NOMO-1 (cell line): Measurements from ENCODE around the gene KCNJ5.

Source experiments
- DNase-seq, 2 experiments: peaks; one replicate each; lab custom pipeline; 2025; ENCODE audit not compliant: unreplicated experiment in 2 of 2; lab: John Stamatoyannopoulos, UW

KCNJ5 gene

DNA sequence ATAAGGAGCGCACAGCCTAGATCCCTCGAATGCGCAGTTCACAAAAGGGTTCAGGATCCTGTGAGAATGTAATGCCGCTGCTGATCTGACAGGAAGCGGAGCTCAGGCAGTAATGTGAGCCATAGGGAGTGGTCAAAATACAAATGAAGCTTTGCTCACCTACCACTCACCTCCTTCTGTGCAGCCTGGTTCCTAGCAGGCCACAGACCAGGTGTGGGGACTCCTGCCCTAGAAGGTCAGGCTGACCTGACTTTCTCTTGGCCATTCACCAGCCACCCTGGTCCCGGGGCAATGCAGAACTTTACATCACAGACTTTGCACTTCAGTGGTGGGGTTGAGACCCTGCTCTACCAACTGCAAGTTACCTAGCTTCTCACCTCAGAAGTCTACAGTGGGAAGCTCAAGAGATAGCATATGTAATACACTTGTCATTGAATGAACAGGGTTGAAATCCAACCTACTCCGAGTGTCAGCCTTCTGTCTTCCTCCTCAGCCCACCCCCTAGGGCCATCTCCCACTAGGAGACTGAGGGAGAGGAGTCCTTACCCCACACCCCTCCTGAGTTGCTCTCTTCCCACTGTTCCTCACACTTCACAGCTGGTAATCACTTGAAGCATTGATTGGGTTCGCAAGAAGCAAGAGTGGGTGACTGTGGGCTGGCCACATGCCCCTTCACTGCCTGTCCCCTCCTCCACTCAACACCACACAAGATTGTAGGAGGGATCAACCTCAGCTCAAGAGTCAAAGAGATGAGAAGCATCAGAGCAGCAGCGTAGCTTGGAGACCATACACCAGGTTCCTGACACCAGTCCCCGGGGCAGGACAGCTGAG, 22.1 kb upstream of the KCNJ5 start:
- peak; percentile 11 to 42 for DNase-seq

DNA sequence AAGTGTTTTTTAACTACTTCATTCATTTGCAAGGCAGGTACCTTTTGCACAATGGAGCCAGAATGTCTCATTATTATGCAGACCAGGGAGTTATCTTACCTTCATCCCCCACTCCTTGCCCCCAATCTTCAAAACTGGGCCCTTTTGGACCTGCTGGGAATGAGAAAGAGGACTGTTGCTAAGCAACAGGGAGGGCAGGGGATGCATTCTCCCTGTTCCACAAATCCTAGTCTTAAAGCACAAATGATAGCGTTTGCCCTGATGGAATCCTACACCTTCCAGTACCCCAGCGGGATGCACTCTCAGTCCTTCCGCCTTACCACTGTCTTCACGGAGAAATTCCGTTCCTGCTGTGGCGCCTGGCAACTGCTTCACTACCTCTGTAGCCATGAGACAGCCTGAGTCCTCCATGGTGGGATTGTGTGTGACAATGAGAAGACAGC, 20.0 kb upstream of the KCNJ5 start:
- no peak for DNase-seq

DNA sequence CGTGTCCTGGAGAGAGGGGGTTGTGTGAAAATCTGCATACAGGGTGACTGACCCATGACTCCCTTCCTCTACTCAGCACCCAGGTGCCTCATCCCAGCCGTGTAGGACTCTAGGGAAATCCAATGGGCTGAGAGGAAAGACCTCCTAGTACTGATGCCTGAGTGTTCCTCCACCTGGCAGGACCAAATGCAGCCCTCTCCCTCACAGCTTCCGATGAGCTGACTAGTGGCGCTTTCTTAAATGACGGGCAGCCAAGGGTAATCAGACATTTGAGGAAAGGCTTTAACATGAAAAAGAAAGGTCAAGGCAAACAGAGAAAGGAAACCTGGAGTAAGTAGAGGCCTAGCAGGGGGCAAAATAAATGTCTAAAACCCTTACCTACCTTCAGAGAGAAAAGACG, 19.1 kb upstream of the KCNJ5 start:
- DNase-seq: no peak

DNA sequence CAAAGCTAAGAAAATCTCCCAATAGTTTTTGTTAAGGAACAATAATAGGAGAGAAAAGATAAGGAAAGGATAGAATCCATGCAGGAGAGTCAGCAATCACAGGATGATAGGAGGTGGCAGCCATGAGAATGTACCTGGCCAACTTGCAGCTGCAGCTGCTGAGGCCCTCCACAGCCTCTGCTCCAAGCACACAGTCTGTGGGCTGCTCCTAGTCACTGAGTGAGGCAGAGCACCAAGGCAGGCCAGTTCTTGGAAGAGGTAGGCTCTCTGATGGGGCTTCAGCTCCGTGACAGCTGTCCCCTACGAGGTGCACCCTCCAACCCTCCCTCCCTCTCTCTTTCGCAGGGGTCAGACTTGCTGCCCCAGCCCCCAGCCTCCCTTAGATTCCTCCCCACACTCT, 18.6 kb upstream of the KCNJ5 start:
- no peak for DNase-seq

DNA sequence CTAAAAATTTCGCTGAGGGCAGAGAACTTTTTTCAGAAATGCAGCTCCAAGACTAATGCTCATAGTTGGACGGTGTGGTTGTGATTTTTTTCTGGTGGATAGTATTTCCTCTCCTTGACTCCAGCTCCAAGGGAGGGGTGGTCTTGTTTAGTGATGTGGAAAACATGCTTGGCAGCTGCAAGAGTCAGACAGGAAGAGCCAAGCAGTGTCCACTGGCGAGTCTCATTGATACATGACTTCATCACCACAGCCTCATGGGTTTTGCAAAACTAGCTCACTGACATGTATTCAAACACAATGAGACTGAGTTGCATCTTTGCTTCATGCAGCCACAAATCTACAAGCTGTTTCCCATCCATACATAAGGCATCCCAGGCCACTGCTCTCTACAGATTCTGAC, 16.7 kb upstream of the KCNJ5 start:
- no peak for DNase-seq

DNA sequence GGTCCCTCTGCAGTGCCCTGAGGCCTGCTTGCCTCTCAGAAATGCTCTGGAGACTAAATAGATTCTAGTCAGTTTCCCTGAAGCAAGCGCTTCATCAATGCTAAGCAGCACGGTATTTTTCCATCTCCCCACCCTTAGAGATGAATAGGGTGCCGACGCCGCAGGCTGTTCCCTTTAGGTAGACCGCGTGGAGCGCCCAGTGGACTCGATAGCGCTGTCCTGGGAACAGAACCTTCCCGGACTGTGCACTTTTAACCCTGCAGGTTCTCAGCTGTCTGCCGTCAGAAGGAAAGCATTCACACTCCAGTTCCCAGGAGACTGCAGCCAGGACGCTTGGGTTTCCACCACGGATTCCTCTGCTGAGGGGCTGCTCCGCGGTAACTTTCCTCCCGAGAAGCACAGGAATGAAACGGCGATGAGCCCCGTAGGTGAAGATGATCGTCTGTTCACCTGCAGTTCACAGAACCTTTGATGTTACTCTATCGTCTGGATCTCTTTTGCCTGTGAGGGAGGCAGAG, 15.0 kb upstream of the KCNJ5 start:
- DNase-seq: no peak

DNA sequence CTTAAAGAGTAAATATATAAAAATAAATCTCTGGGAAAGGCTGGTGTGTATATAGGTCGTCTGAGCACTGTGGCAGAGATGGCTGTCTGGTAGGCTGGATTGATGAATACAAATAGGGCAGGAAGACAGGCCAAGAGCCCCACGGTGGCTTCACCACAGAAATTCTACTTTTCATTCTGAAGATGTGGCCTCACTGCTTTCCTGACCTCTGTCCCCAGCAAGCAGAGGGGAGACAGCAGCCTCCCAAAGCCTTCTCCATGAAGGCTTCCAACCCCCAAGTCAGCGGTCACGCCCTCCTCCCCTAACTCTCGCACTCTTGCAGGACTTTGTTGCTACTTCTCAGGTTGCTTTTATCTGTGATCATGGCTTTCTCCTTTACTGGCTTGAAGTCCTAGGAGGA, 13.4 kb upstream of the KCNJ5 start:
- DNase-seq: no peak

DNA sequence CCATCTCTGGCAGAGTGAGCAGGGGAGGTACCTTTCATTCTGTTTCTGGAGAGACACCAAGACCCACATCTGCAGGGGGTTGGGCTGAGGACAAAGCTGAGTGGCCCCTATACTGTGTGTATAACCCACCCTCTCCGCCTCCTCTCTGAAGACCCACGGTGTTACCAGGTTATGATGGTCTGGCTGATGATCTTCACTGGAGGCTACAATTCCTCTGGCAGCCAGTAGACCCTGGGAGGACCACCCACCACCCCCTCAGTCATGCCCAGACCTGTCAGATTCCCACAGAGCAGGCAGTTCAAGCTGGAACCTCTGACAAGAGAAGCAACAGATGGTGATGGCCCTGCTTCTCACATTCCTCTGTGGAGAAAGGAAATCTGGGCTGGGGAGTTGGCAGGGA, 12.7 kb upstream of the KCNJ5 start:
- DNase-seq: no peak

DNA sequence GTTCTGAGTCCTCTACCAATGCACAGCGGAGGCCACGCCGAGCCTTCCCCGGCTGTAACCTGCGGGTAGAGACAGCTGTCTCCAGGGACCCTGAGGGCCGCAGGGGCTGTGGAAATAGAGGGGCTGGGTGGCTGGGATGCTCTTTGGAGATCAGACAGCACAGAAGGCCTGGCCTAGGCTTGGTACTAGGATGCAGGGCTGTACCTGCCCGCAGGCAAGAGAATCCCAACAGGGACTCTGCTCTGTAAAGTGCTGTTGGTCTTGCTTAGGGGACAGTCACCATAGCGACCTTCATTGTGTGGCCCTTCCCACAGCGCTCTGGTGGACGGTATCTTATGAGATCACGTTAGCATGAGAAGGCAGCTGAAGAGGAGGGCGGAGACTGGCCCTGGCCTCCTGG, 11.3 kb upstream of the KCNJ5 start:
- DNase-seq: no peak

DNA sequence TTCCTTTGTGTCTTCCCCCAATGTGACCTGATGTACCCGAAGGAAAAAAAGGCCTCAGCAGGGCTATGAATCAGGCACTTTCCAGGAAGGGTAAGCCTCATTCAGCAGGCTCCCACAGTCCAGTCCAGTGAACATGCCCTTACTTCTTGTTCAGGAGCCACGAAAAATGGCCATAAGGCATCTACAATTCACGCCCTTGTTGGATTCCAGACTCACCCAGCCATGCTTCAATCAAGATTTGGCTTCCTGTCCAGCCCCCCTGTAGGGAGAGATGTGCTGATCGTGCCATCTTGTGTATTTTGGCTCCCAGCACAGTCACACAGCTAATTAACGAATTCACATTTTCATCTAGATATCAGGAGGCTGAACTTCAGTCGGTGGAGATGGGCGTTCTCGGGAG, 9.9 kb upstream of the KCNJ5 start:
- no peak for DNase-seq

DNA sequence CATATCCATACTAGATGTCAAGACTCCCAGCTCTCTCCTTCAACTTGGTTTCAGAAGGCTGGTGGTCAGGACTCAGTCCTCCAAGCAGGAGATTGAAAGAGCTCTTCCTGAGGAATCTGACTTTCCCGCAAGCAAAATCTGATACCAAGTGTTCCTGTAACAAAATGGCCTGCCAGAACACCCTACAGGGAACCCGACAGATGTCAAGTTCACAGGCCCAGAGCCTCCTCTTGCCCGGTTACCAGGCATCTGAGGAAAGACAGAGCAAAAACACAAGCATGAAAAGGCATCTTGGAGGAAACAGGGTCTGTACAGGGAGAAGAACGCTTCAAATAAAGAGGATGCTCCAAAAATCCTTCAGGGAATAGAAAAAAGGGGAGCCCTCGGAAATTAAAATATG, 8.7 kb upstream of the KCNJ5 start:
- DNase-seq: no peak

DNA sequence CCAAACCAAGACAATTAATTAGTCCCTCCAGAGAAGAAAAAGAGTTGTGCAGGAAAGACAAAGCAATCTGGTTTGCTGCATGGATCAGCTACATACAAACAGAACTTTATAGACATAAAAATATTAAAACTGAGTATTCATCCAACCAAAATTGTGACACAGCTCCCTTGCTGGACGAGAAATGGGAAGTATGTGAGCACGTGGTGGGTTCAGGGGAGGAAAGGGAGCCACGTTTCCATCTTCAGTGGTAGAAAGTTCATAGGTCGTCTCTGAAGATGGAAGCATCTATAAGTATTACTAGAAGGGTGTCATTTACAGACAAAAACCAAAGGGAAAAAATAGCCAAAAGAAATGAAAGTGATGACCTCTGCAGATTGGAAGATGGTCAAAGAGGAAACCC, 7.1 kb upstream of the KCNJ5 start:
- DNase-seq: no peak

DNA sequence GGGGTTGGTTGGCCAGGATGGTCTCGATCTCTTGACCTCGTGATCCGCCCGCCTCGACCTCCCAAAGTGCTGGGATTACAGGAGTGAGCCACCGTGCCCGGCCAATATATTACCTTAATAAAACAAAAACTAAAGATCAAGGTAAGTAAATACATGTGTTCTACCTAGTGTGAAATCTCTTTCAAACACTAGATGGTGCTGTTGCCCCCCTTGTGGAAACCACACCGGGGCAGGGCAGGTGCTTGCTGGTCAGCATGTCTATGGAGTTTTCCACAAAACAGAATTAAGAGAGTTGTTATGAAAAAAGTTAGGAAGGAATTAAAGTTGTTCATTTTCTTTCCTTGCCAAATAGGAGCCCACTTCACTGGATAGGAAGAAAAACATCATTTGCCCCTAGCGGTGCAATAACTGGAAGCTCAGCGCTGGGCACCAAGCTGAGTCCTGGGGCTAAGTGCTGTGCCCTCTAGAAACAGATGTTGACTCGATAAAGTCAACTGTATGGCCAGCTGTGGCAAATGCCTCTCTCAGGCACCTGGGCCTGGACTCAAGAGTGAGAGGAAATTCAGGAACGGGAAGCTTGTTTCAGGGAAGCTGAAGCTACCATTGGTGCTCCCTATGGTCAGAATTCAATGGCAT, 6.3 kb upstream of the KCNJ5 start:
- peak in 1 of 2 experiments; percentile 57 for DNase-seq

DNA sequence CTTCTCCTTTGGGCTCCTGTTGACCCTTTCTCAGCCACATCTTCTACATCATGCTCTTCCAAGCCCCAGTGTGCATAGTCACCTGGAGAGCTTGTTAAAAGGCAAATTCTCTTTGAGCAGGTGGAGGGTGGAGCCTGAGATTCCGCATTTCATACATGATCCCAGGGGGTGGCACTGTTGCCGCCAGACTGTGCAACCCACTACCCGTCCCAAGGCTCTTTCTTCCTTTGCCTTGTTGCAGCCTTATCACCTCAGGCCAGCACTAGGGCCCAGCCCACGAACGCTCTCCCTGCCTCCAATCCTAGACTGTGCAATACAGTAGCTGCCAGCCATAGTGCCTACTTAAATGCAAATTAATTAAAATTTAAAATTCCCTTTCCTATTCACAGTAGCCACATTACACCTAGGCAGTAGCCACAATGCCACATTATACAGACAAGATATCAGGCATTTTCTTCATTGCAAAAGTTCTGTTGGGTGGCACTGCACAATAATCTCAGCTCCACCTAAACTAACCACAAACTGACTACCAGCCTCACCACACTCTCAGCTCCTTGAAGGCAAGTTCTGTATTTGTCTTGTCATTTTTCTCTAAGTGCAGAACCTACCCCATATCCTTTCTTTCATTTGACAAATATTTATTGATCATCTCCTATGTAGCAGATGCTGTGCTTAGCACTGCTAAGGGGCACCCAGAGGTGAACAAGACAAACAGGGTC, 4.6 kb upstream of the KCNJ5 start:
- no peak for DNase-seq

DNA sequence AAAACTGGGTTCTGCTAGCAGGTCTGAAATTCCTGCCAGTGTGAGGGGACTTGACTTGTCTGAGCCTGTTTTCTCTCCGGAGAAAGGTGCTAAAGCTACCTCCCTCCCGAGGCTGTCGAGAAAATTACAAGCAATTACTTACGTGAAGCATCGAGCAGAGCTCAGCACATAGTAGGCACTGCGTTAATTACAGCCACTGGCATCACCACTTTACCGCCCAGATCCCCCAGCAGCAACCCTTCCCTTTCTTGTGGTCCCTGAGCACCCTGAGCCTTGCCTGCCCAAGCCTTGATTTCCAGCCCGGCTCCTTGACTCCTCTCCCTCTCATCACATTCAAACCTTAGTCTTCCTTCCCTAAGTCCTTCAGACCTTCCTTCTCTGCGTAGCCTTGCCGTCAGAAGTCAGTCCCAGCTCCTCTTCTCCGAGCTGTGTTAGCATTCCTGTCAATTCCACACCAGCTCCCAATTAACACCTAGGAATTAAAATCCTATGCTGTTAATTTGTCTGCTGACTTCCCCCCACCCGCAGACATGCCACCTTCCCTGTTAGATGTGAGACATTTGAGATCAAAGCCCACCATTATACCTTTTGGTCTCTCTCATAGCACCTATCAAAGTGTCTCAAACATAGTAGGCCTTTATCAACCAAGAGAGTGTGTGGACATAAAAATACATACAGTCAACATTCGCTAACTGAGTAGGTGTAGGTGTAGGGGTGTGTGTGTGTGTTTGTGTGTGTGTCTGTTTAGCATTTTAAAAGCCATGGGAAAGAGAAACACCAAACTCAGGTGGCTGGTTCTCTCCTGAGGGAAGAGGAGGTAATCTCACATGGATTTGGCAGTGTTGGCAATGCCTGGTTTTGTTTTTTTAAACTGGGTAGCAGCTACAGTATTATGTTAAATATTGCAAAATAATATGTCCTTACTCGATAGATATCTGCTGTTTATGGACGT, 2.8 kb upstream of the KCNJ5 start:
- no peak for DNase-seq

DNA sequence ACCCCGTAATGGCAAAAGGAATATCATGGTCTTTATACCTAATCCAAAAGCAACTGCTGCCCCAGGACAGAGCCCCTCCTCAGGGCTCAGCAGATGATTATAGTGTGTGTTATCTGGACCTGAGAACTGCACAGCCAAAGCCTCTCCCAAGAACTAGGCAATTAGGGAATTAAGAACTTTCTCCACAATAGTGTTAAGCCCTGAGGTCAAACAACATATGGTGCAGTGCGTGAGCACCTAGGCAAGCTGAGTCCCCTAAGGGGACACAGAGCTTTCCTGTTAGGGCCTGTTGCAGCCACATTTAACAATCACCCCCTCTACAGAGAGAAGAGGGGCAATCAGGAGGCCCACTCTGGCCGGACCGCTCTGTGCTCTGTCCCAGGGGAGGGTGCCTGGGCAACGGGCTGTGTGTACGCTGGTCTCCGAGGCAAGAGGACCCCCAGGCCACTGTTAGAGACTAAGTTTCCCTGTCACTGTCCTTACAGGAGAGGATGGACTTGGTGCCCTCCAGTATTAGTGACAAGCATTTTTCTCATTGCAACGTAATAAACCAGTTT, 1.4 kb upstream of the KCNJ5 start:
- no peak for DNase-seq

DNA sequence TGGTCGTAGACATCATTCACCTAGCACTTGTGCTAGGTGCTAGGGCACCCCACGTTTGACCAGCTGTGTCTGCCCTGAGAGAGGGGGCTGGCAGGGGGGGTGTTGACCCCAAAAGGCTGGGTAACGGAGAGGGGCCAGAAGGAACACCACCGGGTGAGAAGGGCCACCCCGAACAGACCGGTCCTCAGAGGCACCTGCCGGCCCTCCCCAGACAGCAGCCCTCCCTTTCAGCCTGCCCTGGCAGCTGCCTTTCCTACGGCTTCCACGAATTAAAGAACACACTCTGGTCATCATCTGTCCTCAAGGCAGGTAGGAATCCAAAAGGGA, 977 bp upstream of the KCNJ5 start:
- DNase-seq: no peak

DNA sequence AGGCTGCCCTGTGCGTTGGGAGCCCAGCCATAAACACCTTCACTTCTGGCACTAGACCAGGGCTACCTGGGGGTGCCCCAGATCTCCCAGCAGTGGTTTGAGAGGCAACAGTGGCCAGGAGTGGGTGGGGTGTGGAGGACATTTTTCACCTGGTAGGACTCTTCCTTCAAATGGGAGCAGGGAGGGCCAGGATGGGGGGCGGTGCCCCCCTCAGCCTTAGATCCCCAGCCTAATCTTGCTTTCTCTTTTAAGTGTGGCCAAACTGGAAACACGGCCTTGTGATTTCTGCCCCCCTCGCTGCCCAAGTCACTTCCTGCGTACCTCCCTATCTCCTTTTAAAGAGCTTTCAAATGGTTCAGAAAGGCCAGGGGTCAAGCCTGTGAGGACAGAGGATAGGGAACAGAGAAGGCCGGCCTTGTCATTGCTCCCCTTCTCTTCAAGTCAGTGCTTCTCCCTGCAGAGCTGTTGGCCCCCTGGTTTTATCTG, 800 bp downstream of the KCNJ5 start:
- DNase-seq: no peak

DNA sequence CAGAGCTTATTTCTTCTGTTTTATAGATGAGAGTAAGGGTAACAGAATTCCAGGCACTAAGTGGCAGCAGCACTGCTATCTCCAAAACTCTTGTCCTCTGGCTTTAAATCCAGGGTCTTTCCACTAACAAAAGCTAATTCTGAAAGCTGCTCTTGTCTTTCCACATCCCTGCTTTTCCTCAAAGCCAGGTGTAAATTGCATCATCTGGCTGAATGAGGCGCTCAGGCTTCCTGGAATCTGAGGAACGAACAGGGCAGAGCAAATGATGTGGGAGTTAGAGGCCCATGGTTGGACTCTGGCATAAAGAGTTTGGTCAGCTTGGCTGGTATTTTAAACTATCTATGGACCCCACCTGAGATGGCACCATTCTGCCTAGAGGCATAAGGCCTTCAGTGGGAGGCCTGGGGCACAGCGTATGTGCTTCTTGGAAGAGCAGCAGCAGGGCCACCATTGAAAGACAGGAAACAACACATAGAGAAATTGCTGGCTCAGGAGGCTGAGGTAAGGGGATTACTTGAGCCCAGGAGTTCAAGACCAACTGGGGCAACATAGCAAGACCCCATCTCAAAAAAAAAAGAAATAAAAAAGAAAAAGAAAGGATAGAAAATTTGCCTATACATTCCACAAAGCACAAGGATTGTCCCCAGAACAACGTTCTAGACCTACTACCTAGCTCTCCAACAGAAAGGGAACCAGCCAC, 1.9 kb downstream of the KCNJ5 start:
- no peak for DNase-seq
